Activated B cell treated with CpG ODN at 0.5 μM for 24 hours (primary cell): Measurements from ENCODE around the gene ZC3HAV1. TPM values are rescaled to one million over a fixed set of nuclear protein-coding genes. Genes with fewer than 3 reads are reported as not detected.
"Not testable (repeated sequence)": the region's sequence is repeated elsewhere in the genome, so short reads cannot be mapped to it uniquely, and the experiment has no call there.

Experiments used
- ATAC-seq: fragments of 200-7000 bp; cut with Tn5 transposase; one replicate; pipeline ENCODE4 v1.10.0; 2021; ENCODE audit warnings: low read depth, mild to moderate bottlenecking, moderate library complexity
- CTCF ChIA-PET: fragments of 350-600 bp; sonication (Branson Sonifier 250); formaldehyde crosslinking; loops from one replicate; lab custom pipeline; 2021; ENCODE audit warnings: antibody characterized with exemption; lab: Charles Lee
- POLR2A ChIA-PET: fragments of 350-600 bp; sonication (Branson Sonifier 250); formaldehyde crosslinking; loops from one replicate; lab custom pipeline; 2021; ENCODE audit warnings: antibody characterized with exemption; lab: Charles Lee
- DNase-seq: peaks from one replicate; pipeline ENCODE4 v3.0.0; 2022
- H3K27ac Mint-ChIP-seq: one replicate; pipeline ENCODE4 v1.8.0; 2020; ENCODE audit warnings: mixed read lengths
- H3K27me3 Mint-ChIP-seq: one replicate; pipeline ENCODE4 v1.8.0; 2021; ENCODE audit warnings: mixed read lengths
- H3K36me3 Mint-ChIP-seq: one replicate; pipeline ENCODE4 v1.8.0; 2021; ENCODE audit warnings: low read depth, mixed read lengths
- H3K4me1 Mint-ChIP-seq: one replicate; pipeline ENCODE4 v1.8.0; 2021; ENCODE audit warnings: mixed read lengths
- H3K4me3 Mint-ChIP-seq: one replicate; pipeline ENCODE4 v1.8.0; 2020; ENCODE audit warnings: mild to moderate bottlenecking, mixed read lengths
- H3K9me3 Mint-ChIP-seq: one replicate; pipeline ENCODE4 v1.8.0; 2020; ENCODE audit warnings: mixed read lengths
- intact Hi-C: fragments of 100-400 bp; cut with micrococcal nuclease; formaldehyde crosslinking; loops from one replicate; pipeline ENCODE4 v1.15.1; 2024
- total RNA-seq: library from RNA; stranded (reverse); gene quantifications from 2 replicates; pipeline ENCODE4 v1.2.3, GENCODE V29; 2022
- TF ChIP-seq, protein P1 (sequence below): fragments of 200-600 bp; IDR thresholded peaks from one replicate; pipeline ENCODE4 v1.8.0; 2022; ENCODE audit warnings: antibody characterized with exemption, mild to moderate bottlenecking

Gene ZC3HAV1
- total RNA-seq, 1 donor from 2014 or later, result 80.7 TPM

DNA sequence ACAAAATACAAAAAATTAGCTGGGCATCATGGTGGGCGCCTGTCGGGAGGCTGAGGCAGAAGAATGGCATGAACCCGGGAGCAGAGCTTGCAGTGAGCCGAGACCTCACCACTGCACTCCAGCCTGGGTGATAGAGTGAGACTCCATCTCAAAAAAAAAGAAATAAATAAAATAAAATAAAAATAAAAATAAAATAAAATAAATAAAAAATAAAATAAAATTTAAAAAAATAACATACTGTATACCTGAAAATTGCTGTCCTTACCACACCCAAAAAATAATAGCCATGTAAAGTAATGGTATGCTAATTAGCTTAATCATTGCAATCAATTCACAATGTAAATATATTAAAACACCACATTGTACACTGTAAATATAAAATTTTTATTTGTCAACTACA lies 77.0 kb downstream of the ZC3HAV1 start:
- Mint-ChIP-seq H3K9me3 (no peaks in the 10 kb centered on the region), H3K36me3 (peaks cover 2% of the 10 kb centered on the region), H3K4me1 (peaks cover 10% of the 10 kb centered on the region), H3K4me3 (no peak overlapping the region), H3K27ac (no peak overlapping the region), H3K27me3 (no peaks in the 10 kb centered on the region)
- ChIA-PET POLR2A (no interaction called here), CTCF (no interaction called here)
- DNase-seq (no peak), ATAC-seq (no peak)
- intact Hi-C loops, result no loop called here
- TF ChIP-seq, protein P1, sequence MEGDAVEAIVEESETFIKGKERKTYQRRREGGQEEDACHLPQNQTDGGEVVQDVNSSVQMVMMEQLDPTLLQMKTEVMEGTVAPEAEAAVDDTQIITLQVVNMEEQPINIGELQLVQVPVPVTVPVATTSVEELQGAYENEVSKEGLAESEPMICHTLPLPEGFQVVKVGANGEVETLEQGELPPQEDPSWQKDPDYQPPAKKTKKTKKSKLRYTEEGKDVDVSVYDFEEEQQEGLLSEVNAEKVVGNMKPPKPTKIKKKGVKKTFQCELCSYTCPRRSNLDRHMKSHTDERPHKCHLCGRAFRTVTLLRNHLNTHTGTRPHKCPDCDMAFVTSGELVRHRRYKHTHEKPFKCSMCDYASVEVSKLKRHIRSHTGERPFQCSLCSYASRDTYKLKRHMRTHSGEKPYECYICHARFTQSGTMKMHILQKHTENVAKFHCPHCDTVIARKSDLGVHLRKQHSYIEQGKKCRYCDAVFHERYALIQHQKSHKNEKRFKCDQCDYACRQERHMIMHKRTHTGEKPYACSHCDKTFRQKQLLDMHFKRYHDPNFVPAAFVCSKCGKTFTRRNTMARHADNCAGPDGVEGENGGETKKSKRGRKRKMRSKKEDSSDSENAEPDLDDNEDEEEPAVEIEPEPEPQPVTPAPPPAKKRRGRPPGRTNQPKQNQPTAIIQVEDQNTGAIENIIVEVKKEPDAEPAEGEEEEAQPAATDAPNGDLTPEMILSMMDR, result no peak

DNA sequence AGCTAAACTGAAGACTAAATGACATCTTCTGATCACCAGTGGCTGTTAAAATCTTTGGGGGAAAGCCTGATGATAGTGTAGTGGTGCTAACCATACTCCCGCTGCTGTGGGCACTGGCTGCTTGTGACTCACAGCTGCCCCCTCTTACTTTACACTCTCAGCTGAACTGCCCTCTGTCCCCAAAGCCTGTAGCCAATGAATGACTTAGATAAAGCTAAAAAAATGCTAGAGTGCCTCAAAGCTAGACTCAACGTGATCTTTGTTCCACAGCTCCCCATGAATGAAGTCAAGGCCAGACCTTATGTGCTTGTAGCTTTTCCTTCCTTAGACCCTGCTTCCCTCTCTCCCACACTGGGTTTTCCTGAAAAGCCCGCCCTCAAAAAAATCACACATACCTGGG lies 80.2 kb downstream of the ZC3HAV1 start:
- Mint-ChIP-seq H3K4me3 (no peak overlapping the region), H3K27ac (no peak overlapping the region), H3K9me3 (no peaks in the 10 kb centered on the region), H3K36me3 (peaks cover 2% of the 10 kb centered on the region), H3K27me3 (no peaks in the 10 kb centered on the region), H3K4me1 (no peaks in the 10 kb centered on the region)
- DNase-seq, result no peak
- intact Hi-C loops, result no loop called here
- ATAC-seq, result no peak
- ChIA-PET POLR2A (no interaction called here), CTCF (interaction anchor here (1.1 kb wide), 1 partner anchor 12 kb away, joined by 5 read pairs; no protein-coding TSS in a partner anchor)
- TF ChIP-seq, protein P1, result no peak

DNA sequence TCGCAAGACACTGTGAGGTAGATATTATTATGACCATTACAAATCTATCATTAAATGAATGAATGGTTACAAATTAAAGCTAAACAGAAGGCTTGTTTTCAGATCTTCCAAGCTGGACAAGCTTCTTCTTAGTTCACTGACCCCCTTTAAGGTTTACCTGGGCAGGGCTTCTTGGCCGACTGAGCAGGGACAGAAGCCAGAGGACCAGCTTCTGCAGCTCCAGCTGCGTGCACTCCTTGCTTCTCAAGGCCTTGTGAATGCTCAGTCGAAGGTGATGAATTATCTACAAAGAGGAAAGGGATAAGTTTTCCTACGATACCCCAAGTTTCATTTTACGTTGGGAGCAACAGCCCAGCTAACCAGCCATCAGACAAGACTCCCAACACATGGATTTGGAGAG lies 83.0 kb downstream of the ZC3HAV1 start:
- Mint-ChIP-seq H3K36me3 (peaks cover 2% of the 10 kb centered on the region), H3K9me3 (no peaks in the 10 kb centered on the region), H3K27me3 (no peaks in the 10 kb centered on the region), H3K4me1 (no peaks in the 10 kb centered on the region), H3K27ac (no peak overlapping the region), H3K4me3 (no peak overlapping the region)
- POLR2A ChIA-PET, result no interaction called here
- CTCF ChIA-PET, result no interaction called here
- DNase-seq, result no peak
- TF ChIP-seq, protein P1, result no peak
- ATAC-seq, result no peak
- intact Hi-C loops, result no loop called here

DNA sequence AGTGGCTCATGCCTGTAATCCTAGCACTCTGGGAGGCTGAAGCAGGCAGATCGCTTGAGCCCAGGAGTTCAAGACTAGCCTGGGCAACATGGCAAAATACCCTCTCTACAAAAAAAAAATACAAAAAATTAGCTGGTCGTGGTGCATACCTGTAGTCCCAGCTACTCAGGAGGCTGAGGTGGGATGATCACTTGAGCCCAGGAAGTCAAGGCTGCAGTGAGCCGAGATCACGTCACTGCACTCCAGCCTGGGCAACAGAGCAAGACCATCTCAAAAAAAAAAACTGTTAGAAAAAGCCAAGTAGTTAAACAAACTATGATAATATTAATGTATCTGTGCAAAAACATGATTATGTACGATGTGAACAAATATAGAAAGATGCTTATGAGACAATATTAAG lies 83.7 kb downstream of the ZC3HAV1 start:
- CTCF ChIA-PET, POLR2A ChIA-PET, ATAC-seq, H3K36me3 Mint-ChIP-seq, H3K9me3 Mint-ChIP-seq, intact Hi-C loops, DNase-seq, H3K27me3 Mint-ChIP-seq, H3K27ac Mint-ChIP-seq, H3K4me3 Mint-ChIP-seq, H3K4me1 Mint-ChIP-seq: not testable (repeated sequence)

DNA sequence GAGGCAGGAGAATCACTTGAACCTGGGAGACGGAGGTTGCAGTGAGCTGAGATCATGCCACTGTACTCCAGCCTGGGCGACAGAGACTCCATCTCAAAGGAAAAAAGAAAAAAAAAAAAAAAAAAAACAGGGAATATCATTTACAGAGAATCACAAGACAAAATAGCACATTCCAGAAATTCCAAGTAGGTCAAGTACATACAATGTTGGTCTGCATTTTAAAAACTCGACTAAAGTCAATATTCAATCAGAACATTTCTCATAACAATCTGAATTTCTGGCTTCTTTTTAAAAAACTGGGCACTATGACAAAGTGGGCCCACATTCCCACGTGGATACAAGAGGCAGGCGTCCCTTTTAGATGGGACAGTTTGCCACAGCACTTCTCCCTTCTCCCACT lies 86.4 kb downstream of the ZC3HAV1 start:
- ChIA-PET POLR2A (no interaction called here), CTCF (no interaction called here)
- intact Hi-C loops, result no loop called here
- DNase-seq (no peak), ATAC-seq (no peak)
- Mint-ChIP-seq H3K9me3 (no peaks in the 10 kb centered on the region), H3K4me3 (no peak overlapping the region), H3K36me3 (no peaks in the 10 kb centered on the region), H3K4me1 (no peaks in the 10 kb centered on the region), H3K27me3 (no peaks in the 10 kb centered on the region), H3K27ac (no peak overlapping the region)
- TF ChIP-seq, protein P1, result no peak

DNA sequence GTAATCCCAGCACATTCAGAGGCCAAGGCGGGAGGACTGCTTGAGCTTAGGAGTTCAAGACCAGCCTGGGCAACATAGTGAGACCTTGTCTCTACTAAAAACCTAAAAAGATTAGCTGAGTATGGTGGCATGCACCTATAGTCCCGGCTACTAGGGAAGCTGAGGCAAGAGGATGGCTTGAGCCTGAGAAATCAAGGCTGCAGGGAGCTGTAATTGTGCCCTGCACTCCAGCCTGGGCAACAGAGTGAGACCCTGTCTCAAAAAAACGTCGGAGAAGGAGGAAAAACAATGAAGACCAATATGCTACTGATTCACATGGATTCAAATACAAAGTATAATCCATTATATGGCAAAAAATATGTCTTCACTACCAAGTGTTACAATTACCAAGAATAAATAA lies 87.2 kb downstream of the ZC3HAV1 start:
- H3K36me3 Mint-ChIP-seq, result no peaks in the 10 kb centered on the region
- CTCF ChIA-PET, result no interaction called here
- H3K4me3 Mint-ChIP-seq, result no peak overlapping the region
- no peaks in the 10 kb centered on the region for H3K9me3 Mint-ChIP-seq
- H3K27me3 Mint-ChIP-seq, result no peaks in the 10 kb centered on the region
- intact Hi-C loops, result no loop called here
- ATAC-seq (no peak), DNase-seq (no peak)
- TF ChIP-seq, protein P1, result no peak
- POLR2A ChIA-PET, result interaction anchor here (0.6 kb wide), 1 partner anchor 83 kb away, joined by 7 read pairs; no protein-coding TSS in a partner anchor
- no peak overlapping the region for H3K27ac Mint-ChIP-seq
- peaks cover under 1% of the 10 kb centered on the region for H3K4me1 Mint-ChIP-seq
